Lung microvascular endothelial cell (primary cell): Measurements from ENCODE around the gene ALK. TPM values are rescaled to one million over a fixed set of nuclear protein-coding genes. Genes with fewer than 3 reads are reported as not detected.

Source experiments
- DNase-seq, 2 donors: peaks; one replicate each; pipeline versions ENCODE4 v3.0.0 to v3.0.0-alpha.2; 2010; ENCODE audit warnings: low read depth in 2 of 2
- total RNA-seq: library from RNA; depleted of rRNA; stranded (reverse); fragments of >200 nt; gene quantifications from 2 replicates; pipeline ENCODE4 v1.2.1, GENCODE V29; 2014

Gene ALK
- total RNA-seq, 1 donor from 2014 or later = not detected

DNA sequence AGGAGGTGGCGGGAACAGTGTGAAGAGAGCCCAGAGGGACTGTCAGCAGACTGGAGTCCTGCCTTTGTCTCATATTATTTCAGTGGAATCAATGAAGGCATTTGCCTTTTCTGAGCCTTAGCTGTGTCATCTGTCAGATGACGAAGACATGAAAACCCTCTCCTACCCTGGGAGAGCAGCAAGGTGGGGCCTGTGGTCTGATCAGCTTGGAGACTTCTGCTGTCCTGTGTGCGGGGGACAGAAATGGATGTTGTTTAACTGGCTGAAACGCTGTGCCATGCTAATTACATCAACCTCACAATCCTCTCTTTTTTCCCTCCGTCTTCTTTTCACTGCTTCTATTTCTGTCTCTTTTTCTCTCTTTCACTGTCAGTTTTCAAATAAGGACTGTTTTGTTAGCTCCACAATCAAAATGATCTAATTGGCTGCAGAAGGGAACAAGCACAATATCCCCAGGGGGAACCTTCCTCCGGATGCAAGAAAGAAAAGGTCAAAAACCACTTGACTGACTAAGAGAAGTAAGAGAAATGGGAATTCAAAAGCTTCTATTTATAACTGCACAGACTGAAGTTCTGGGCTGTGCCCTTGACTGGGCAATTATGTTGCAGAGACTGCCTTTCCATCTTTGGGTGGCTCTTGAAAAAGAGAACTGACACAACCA, 466.1 kb downstream of the ALK start:
- DNase-seq = no peak

GRCh38 chr2:29452036-29452435, 469.4 kb downstream of the ALK start:
- DNase-seq = no peak

GRCh38 chr2:29450596-29451222, 470.7 kb downstream of the ALK start:
- no peak for DNase-seq

DNA sequence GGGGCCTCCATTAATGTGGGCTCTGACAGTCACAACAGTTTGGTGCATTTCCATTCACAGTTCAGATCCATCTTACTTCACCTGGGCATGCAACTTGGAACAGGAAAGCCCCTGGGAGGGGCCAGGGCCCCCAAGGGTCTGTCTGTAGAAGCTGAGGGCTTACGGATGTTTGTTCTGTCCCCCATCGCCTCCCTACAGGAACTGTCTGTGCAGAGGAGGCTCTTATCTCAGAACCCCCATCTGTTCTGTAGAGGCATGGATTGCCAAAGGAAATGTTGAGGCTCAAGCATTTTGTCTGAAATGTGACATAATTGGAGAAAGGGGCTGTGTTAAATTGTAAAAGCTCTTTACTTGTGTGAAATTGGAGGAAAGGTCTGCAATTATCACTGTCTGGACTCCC, 471.9 kb downstream of the ALK start:
- no peak for DNase-seq

DNA sequence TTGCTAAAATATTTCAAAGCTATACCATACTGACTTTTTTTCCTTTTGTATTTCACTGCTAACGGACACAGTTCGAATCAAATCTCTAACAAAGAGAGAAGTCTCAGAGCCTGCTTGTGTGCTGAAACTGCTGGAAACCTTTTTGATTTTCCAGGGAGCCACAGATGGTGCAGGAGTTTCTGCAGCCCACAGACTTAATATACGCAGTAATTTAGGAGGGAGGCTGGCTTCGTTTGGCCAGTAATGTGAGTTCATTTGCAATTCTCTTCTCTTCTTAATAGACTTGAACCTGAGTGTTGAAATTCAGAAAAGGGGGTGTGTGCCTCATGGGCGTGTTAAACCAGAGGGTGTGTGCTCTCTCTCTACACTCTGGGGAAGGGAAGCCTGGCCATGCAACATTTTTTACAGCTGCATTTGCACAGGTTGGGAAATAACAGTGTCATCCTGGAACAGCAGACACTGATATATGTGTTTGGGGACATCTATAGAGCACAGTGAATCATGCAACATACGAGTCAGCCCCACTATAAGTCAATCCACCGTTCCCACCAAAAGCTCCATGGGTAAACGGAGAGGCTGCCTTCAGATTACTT, 473.2 kb downstream of the ALK start:
- DNase-seq = no peak

GRCh38 chr2:29447513-29447912, 473.9 kb downstream of the ALK start:
- DNase-seq = no peak

- no peak for DNase-seq
These were observed 474.5 kb downstream of the ALK start for GRCh38 chr2:29446847-29447246.

DNA sequence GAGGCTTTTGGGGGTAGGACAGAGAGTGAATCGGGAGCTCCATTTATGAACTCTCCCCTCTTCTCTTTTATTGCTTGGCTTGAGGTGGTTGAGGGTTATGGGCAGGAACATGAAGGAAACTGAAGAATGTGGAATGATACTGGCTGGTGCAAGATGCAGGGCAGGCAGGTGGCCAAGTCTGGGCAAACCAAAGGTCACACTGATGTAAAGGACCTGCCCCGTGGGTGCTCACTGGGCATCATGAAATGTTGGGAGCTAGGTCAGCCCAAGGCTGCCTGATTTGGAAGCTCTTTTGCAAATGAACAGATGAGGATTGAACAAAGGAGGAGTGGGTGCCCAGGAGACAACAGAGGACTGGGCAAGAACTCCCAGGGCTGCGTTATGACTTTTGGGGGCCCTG, 477.2 kb downstream of the ALK start:
- DNase-seq = no peak

GRCh38 chr2:29443627-29444026, 477.8 kb downstream of the ALK start:
- DNase-seq = peak in 1 of 2 donors; percentile 3

DNA sequence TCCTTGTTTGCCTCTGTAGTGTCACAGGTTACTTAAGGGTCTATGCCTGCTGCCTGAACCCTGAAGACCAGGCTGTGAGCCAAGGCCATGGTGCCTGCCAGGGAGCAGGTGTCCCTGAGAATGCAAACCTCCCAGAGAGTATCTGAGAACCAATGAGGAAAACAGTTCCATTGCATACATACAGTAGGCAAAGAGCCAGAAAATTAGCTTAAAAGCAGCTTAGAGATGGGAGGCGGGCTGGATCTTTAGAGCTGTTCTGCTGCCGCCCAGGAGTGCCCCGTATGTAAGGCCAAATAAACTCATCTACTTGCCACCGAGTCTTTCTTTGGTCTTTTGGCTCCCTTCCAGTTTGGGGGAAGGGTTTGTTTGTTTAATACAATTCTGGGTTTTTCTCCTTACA, 478.2 kb downstream of the ALK start:
- DNase-seq = no peak

GRCh38 chr2:29440921-29441623, 480.3 kb downstream of the ALK start:
- no peak for DNase-seq

GRCh38 chr2:29433920-29434319, 487.5 kb downstream of the ALK start:
- DNase-seq = no peak

DNA sequence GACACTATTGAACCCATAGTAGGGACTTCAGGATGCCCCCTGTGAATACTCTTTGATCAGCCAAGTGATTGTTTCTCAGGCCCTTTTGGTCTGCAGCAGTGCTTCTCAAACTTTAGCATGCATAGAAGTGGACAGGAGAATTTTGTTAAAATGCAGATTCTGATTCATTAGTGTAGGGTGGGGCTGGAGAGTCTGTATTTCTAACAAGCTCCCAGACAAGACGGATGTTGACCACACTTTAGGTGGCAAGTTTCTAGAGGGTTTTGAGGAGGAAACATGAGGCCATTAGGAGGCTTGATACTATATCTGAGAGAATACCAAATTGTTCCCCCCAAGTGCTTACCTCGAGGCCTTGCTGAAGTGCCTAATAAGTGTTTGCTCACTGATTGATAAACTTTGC, 488.3 kb downstream of the ALK start:
- DNase-seq = no peak

DNA sequence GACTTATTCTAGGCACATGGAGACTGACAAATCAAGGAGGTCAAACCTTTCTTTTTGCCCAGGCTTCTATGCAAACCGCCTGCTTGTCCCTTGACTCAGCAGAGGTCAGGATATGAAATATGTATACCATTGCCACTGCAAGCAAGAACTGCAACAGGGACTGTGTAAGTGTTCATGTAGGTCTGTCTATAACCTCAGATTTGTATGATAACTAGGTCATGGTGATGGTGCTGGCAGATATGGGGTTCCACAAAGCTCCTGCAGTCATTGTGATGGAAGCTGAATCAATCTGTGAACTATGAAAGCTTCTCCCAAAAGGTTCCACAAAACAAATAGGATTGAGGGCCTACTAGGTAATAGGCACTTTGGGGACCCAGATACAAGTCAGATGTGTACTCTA, 489.9 kb downstream of the ALK start:
- DNase-seq = no peak

DNA sequence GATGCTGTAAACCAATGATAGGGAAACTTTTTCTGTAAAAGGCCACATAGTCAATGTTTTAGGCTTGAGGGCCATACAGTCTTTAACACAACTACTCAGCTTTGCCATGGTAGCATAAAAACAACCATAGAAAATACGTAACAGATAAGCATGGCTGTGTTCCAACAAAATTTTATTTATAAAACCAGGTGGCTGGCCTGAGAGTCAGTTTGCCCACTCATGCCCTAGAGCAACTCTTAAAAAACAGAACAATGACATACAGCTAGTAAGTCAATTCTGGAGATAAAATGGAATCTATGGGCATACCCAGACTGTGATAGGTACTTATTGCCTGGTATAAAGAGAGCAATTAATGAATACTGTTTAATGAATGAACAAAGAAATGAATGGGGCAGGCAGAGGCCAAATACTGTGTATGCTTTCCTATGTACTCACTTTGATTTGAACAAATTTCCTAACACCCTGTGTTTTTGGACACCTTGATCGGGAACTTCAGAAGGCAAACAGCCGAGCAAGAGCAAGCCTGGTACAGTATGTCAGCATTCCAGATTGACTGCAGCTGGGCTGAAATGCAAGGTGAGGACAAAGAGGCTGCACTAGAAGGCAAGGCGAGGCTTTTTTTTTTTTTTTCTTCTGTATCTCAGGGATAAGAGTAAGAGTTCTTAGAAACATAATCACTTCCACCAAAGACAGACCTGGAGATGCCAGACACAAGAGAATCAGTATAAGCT, 490.8 kb downstream of the ALK start:
- DNase-seq = no peak

DNA sequence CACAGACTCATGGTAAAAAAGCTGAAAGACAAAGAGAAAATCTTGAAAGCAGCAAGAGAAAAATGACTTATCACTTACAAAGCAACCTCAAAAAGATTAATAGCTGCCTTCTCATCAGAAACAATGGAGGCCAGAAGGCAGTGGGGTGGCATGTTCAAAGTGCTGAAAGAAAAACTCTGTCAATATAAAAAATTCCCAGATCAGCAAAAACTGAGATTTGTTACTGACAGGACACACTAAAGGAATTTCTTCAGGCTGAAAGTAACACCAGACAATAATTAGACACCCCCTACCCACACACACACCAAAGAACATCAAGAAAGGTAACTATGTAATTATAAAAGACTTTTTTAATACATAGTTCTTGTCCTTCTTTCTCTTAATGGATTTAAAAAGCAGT, 495.0 kb downstream of the ALK start:
- DNase-seq = no peak

DNA sequence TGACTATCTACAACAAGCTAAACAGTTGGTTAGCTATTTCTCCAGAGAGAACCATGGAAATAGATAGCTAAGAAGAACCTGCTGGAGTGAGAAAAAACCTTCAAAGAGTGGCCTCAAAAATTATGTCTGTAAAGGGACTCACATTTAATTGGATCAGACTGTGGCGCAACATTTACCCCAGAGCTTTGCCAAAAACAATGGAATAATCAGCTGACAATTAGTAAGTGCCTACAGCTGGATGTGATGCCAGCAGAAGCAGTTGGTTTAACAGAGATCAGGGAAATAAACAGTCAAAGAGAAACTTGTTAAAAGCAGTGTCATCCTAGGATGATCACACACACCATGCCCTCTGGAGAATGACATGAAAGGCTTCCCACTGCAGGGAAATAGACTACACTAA, 495.5 kb downstream of the ALK start:
- no peak for DNase-seq

DNA sequence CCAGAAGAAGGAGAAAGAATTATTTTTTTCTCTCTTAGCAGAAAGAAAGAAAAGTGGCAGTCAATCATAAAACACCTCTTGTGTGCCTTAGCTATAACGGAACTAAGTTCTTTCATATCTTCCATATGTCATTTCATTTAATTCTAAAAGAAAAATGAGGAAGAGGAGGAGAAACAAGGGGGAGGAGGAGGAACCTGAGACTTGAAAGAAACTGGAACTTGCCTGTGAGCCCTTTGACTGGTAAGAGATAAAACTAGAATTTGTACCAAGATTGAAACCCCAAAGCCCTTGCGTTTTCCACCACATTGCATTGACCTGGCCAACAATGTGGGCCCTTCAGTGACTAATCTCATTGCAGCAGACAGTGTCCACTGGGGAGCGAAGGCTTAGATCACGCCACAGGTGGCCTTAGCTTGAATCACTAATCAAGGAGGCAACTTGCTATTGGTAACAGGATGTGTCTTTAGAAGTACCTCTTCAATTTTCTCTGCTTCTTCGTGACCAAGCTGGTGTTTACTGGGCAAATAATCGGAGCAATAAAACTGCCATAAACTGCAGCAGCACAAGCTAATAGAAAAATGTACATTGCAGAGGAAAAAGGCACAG, 498.2 kb downstream of the ALK start:
- no peak for DNase-seq

GRCh38 chr2:29420999-29421782, 500.2 kb downstream of the ALK start:
- no peak for DNase-seq

GRCh38 chr2:29420464-29420863, 500.9 kb downstream of the ALK start:
- DNase-seq = no peak

DNA sequence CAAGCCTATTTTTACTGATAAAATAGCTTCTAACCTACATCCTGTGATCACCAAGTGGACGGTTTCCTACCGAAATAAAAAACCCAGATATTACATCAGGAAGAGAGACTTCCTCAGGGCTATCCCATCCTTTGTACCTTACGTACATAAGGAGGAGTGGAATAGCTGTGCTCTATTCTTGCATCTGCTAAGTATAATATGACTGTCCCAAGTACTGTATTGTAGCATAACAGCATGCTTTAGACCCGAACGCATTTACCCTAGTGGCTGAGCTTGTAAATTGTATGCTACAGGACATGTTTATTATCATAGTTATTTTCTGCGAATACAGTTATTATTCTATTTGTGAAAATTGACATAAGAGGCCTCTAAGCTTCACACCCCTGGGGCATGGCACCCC, 503.8 kb downstream of the ALK start:
- DNase-seq = no peak
